HG03432 (cell line): Measurements from ENCODE around the gene UNC93B1.
"Not testable (repeated sequence)": the region's sequence is repeated elsewhere in the genome, so short reads cannot be mapped to it uniquely, and the experiment has no call there.

Experiments
- ATAC-seq: cut with Tn5 transposase; IDR thresholded peaks from one replicate; pipeline ENCODE4 v1.9.1; 2021; ENCODE audit warnings: mild to moderate bottlenecking, moderate library complexity; ENCODE audit not compliant: unreplicated experiment

The UNC93B1 gene

DNA sequence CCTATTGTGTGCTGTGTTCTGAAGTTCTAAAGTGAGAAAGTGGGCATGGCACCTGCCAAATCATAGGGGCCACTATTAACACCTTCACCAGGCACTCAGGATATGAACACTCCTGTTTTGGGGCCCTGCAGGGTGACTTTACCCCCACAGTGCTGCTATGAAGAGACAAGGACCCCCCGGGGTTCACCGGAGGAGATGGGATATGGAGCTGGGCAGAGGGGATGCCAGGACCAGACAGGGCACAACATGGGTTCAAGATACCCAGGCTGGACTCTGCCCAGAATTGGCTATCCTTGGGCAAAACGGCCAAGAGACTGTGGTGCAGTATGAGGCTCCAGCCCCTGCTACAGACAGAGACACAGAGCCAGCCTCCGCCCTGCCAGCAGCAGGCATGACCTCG, 9.5 kb downstream of the UNC93B1 start:
- ATAC-seq = not testable (repeated sequence)

GRCh38 chr11:67993821-67994220, 10.1 kb downstream of the UNC93B1 start:
- not testable (repeated sequence) for ATAC-seq

DNA sequence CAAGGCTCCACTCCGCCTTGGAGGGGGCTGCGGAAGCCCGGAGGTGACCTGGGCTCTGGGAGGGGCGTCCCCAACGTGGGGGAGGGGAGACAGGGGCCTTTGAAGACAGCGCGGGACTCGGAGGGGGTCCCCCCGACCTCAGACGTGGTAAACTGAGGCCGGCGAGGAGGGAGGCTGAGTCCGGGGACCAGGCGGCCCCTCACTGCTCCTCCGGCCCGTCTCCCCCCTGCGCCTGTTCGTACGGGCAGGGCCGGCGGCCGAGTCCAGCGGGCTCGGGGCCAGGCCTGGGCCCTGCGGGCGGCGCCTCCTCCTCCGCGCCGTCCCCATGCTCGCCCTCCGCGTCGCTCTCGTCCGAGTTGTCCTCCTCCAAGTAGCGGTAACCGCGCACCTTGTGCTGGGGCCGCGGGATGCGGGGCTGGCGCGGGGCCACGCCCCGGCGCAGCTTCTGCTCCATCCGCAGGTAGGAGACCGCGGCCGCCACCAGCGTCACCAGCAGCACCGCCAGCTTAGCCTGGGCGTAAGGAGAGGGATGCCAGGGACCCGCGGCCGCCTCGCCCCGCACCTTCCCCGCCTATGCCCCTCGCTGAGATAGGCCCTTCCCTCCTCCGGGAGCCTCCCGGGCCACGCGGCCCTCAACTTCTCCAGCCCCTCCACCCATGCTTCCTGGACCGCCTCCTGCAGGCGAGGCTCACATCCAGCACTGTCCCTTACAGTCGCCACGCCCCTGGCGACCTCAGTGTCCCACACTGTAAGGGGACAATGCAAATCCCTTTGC, 12.4 kb downstream of the UNC93B1 start:
- ATAC-seq = not testable (repeated sequence)

DNA sequence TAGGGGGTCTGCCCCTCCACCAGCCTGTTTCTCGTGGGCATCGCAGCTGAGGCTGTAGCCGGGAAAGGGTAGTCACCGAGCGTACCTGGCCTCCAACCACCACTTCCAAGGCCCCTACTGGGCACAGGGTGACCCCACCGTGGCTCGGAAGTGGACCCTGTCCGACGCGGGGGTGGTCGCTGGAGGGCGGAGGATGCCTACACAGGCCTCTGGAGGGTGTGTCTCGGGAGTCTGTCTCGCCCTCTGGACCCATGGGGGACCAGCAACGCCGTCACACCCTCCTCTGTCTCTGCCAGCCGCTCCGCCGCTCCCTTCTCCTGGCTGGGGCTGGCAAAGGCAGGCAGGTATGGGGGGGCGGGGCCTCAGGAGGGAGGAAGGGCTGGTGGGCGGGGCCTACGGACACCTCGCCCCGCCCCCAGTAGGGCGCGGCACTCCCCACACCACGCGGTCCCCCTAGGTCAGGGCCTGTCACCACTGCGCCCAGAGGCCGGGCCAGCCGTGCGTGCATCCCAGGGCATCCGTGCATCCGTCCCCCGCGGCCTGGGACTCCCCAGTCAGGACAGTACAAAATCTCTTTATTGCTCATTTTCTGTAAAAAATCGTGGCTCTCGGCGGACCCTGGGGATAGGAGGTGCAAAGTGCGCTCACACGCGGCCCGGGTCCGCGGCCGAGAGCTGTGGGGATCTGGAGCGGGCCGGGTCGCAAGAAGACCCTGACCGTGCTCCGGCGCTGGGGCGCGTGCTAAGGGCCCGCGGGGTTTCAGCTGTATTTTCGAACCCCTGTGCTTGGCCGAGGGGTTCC, 13.2 kb downstream of the UNC93B1 start:
- ATAC-seq = not testable (repeated sequence)

- not testable (repeated sequence) for ATAC-seq
These were observed 18.6 kb downstream of the UNC93B1 start for GRCh38 chr11:67985302-67985701.

- ATAC-seq = no peak
These were observed 19.9 kb downstream of the UNC93B1 start for GRCh38 chr11:67983951-67984350.

GRCh38 chr11:67982255-67982857, 21.5 kb downstream of the UNC93B1 start:
- ATAC-seq = not testable (repeated sequence)

DNA sequence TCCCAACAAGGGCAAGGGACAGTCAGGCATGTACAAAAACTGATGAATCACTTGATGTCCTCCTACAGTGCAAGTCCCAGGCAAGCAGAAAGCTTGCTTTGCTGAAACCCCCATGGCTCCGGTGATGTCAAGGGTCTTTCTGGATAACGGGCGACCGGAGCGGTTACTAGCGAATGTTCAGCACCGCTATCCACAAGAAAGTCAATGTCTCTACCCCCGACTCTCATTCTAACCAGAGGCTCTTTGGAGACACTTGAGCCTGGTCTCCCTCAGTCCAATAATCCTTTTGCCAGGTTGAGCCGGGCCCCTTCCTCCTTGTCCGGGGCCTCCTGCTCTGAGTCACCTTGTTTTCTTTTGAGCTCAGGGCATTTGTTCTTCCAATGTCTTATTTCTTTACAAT, 22.7 kb downstream of the UNC93B1 start:
- not testable (repeated sequence) for ATAC-seq

DNA sequence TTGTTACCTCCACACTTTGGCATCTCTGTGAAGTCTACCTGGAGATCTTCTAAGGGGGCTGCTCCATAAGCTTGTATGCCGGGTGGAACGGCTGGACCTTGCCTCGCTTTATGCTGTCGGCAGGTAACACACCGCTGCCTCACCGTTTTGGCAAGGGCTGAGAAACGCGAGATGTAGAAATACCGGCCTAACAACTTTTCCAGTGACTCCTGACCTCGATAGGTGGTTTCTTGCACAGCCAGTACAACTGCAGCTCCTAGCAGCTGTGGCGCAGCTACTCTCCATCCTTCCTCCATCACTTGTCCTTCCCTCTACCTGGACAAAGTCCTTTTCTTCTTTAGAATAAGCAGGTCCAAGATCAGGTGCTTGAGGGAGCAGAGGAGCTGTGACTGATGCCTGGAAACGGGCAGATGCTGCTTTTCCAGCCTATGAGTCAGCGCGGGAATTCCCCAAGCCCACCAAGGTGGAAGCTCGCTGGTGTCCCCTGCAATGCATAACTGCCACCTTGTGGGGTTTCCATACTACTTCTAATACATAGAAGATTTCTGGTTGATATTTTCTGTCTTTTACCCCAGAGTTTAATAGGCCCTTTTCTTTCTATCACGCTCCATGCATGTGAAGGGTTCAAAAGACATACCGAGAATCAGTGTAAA, 25.0 kb downstream of the UNC93B1 start:
- not testable (repeated sequence) for ATAC-seq

DNA sequence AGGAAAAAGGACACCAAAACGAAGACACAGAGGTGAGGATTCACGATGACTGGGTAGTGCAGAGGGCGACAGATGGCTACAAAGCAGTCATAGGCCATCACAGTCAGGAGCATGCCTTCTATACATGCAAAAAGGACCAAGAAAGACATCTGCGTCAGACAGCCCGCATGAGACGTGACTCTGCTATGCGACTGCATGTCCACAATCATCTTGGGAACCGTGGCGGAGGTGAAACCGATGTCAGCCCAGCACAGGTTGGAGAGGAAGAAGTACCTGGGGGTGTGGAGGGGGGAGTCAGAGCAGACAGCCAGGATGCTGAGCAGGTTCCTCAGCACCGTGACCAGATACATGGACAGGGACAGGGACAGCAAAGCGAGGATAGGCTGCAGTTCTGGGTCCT, 29.2 kb downstream of the UNC93B1 start:
- not testable (repeated sequence) for ATAC-seq

DNA sequence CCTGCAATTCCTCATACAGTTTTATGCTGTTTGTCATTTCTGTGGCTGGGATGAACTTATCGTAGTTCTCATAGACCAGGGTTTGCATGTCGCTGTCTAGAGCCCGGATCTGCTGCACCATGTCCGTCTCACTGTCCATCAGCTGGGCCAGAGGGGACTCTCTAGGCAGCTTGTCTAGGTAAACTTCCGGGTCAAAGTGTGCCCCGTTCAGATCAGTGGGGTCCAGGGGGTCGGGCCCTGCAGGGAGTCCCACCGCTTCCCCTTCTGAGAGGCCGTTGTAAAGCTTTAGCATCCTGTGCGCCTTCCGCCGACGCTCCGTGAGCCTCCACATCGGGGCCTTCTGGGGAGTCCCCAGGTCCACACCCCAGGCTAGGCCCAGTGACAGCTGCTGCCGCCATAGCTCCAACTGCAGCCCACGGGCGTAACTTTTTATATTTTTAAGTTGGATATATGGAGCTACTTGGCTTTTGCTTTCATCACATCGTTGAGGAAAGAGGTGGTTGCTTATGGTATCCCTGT, 38.0 kb downstream of the UNC93B1 start:
- not testable (repeated sequence) for ATAC-seq

DNA sequence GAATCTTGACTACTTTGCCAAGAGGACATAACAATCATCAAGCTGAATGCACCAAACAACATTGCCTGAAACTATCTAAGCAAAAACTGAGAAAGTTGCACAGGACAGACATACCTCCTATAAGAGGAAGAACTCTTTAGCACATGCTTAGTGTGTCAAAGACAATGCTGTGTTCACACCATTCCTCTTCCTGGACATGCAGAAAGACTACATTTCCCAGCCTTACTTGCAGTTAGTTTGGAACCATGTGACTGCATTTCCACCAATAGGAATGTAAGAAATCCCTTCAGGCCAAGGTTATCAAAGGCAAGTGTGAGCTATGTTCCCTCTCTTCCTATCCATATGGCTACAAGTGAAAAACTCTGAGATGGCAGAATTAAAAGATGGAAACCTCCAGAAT, 39.2 kb downstream of the UNC93B1 start:
- not testable (repeated sequence) for ATAC-seq

DNA sequence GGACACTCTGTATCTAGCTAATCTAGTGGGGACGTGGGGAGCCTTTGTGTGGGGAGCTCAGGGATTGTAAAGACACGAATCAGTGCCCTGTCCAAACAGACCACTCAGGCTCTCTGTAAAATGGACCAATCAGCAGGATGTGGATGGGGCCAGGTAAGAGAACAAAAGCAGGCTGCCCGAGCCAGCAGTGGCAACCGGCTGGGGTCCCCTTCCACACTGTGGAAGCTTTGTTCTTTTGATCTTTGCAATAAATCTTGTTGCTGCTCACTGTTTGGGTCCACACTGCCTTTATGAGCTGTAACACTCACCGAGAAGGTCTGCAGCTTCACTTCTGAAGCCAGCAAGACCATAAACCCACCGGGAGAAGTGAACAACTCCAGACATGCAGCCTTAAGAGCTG, 40.0 kb downstream of the UNC93B1 start:
- not testable (repeated sequence) for ATAC-seq

DNA sequence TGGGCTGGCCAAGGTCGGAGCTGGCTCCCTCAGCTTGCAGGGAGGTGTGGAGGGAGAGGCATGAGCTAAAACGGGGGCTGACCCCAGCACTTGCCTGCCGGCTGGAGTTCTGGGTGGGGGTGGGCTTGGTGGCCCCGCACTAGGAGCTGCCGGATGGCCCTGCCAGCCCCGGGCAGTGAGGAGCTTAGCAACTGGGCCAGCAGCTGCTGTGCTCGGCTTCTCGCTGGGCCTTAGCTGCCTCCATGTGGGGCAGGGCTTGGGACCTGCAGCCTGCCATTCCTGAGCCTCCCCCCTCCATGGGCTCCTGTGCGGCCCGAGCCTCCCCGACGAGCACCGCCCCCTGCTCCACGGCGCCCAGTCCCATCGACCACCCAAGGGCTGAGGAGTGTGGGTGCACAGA, 40.7 kb downstream of the UNC93B1 start:
- ATAC-seq = not testable (repeated sequence)

GRCh38 chr11:67956236-67956635, 47.7 kb downstream of the UNC93B1 start:
- ATAC-seq = not testable (repeated sequence)

DNA sequence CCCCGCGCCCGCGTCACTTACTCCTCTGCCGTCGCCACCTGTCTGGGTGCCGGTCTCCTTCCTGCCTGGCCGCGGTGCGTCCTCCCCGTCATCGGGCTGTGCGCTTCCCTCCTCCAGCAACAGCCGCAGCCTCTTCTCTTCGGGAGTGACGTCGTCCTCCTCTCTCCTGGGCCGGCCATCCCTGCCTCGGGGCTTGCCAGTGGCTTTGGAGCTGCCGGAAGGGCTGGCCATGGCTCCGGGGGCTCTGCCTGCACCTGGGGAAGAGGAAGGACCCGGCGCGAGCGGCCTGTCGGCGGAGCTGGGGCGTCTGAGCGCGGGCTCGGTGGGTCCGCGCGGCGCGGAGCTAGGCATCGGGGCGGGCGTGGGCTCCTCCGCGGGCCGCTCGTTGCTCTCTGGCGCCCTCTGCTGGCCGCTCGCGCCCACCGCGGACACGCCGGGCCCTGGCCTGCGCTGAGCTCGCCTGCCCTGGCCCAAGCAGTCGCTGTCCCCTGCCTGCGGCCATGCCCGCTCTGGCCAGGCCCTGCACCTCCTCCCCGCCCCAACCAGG, 48.4 kb downstream of the UNC93B1 start:
- not testable (repeated sequence) for ATAC-seq

DNA sequence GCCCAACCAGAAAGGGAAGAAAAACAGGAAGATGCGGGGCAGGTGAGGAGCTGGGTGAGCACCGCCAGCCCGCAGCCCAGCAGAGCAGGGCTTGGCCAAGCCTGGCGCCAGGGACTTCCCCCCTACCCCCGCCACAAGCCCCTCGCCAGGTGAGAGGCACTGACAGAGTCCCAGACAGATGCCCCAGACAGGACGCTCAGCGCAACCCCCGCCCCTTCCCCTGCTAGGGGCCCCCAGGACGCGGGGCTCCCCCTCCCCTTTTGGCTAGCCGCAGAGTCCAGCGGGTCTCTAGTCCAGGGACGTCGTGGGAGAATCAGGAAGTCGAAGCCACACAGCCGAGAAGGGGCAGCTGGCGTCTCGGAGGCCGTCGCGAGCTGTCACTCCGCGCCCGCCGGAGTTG, 48.9 kb downstream of the UNC93B1 start:
- not testable (repeated sequence) for ATAC-seq

DNA sequence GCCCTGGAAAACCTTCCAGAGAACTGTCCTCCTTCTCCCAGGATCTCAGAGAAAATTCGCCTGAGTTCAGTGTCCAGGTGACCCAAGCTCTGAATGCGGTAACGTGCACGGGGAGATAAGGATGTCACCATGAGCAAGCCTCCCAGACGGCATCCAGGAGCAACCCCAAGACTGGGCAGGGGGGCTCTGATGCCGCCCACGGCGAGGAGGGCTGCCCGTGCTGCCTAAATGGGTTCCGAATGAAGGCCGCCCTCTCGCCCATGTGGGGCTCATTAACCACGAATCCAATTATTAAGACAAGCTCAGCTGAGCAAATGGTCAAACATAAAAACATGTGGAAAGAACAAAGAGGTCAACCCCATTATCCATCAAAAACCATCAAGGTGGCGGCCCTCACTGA, 49.6 kb downstream of the UNC93B1 start:
- ATAC-seq = not testable (repeated sequence)

DNA sequence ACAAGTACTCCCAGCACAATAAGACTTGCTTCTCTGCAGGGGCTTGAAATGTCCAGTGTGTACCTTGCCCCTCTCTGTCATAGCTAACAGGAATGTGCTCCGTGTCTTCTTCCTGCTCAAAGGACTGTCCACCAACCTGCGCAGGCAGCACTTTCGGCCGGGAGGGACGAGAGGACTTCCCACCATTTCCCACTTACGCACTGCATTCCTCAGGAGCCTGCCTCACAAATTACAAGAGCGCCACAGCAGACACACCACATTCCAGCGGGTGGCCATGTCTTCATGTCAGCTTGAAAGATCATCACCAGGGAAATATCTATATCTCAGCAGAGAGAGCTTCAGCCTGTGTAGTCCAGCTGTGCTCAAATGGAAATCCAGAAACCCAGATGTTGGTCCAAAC, 53.2 kb downstream of the UNC93B1 start:
- ATAC-seq = not testable (repeated sequence)

- ATAC-seq = not testable (repeated sequence)
These were observed 56.1 kb downstream of the UNC93B1 start for GRCh38 chr11:67947785-67948184.
